A673 (cell line): ENCODE measurements around the gene TRDN. TPM values are rescaled to one million over a fixed set of nuclear protein-coding genes. Genes with fewer than 3 reads are reported as not detected.

ENCODE experiments used
- BruUV-seq: library from RNA; stranded (reverse); fragments of 400-500 nt; replicated peaks from 2 replicates; lab custom pipeline; 2021; lab: Mats Ljungman, UMichigan
- CTCF ChIA-PET: fragments of 300-600 bp; sonication (Branson Sonifier 250); formaldehyde crosslinking; loops from one replicate; lab custom pipeline; 2022; ENCODE audit warnings: antibody characterized with exemption; lab: Charles Lee
- POLR2A ChIA-PET: fragments of 300-600 bp; sonication (Branson Sonifier 250); formaldehyde crosslinking; loops from one replicate; lab custom pipeline; 2022; ENCODE audit warnings: antibody characterized with exemption; ENCODE audit not compliant: low non-redundant PET; lab: Charles Lee
- DNase-seq: peaks from one replicate; pipeline ENCODE4 v3.0.0-alpha.2; 2015; ENCODE audit warnings: low spot score
- H3K27ac ChIP-seq: fragments of 200-600 bp; sonication (generic); 2 replicates; pipeline ENCODE4 v1.5.1; 2016; ENCODE audit warnings: mixed run types, low read depth, mild to moderate bottlenecking, mixed read lengths, antibody characterized with exemption, low read length; ENCODE audit not compliant: poor library complexity, severe bottlenecking
- H3K27me3 ChIP-seq: fragments of 200-600 bp; sonication (generic); replicated peaks from 2 replicates; pipeline ENCODE4 v1.6.1; 2017; ENCODE audit warnings: mixed run types, low read depth, mild to moderate bottlenecking, mixed read lengths, antibody characterized with exemption, low read length; ENCODE audit not compliant: insufficient read depth, poor library complexity
- H3K36me3 ChIP-seq: fragments of 200-600 bp; sonication (generic); 2 replicates; pipeline ENCODE4 v1.6.1; 2016; ENCODE audit warnings: mixed run types, mild to moderate bottlenecking, mixed read lengths, antibody characterized with exemption, low read length; ENCODE audit not compliant: insufficient read depth, poor library complexity, severe bottlenecking
- H3K4me1 ChIP-seq: fragments of 200-600 bp; sonication (generic); 2 replicates; pipeline ENCODE4 v1.6.1; 2017; ENCODE audit warnings: mixed run types, mild to moderate bottlenecking, mixed read lengths, antibody characterized with exemption, low read length; ENCODE audit not compliant: insufficient read depth, poor library complexity, severe bottlenecking
- H3K4me3 ChIP-seq: fragments of 200-600 bp; sonication (generic); 2 replicates; pipeline ENCODE4 v1.5.1; 2016; ENCODE audit warnings: low read depth, mixed run types, mild to moderate bottlenecking, mixed read lengths, low read length; ENCODE audit not compliant: poor library complexity, severe bottlenecking
- H3K9me3 ChIP-seq: fragments of 200-600 bp; sonication (generic); 2 replicates; pipeline ENCODE4 v1.6.1; 2016; ENCODE audit warnings: mixed run types, low read depth, mild to moderate bottlenecking, mixed read lengths, antibody characterized with exemption, low read length; ENCODE audit not compliant: poor library complexity, severe bottlenecking
- CTCF ChIP-seq: fragments of 300-800, 200-600 bp; sonication (generic); conservative IDR thresholded peaks from 2 replicates; pipeline ENCODE4 v1.5.1; 2017; ENCODE audit warnings: low read depth, mild to moderate bottlenecking, antibody characterized with exemption, low read length, moderate library complexity, mixed read lengths
- EZH2 ChIP-seq: fragments of 200-600 bp; sonication (generic); IDR thresholded peaks from 2 replicates; pipeline ENCODE4 v1.6.1; 2017; ENCODE audit warnings: borderline replicate concordance, low read depth, mild to moderate bottlenecking, mixed read lengths, antibody characterized with exemption, low read length; ENCODE audit not compliant: poor library complexity, severe bottlenecking
- intact Hi-C: fragments of 100-400 bp; cut with micrococcal nuclease; formaldehyde crosslinking; loops from one replicate; pipeline ENCODE4 v1.10.0; 2022; ENCODE audit not compliant: unreplicated experiment
- total RNA-seq: library from RNA; stranded (reverse); gene quantifications from 2 replicates; pipeline ENCODE4 v1.2.3, GENCODE V29; 2021

Gene TRDN
- total RNA-seq, 1 experiment from 2014 or later, result 3.8 TPM

GRCh38 chr6:123171341-123172115 lies 465.2 kb downstream of the TRDN start:
- no TSS peak for BruUV-seq
- POLR2A ChIA-PET, result no interaction called here

DNA sequence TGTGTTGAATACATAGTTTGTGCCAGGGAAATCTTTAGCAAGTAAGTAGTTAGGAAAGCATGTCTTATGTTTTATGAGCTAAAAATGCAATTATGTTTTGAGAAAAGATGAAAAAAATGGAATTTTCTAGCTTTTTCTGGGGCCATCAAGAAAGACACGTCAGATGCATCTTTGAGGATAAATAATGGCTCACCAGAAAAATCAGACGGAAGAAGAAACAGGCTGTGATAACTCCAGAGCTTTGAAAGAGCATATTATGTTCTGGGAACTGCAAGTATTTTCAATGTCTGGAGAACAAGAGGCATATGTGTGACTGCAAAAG lies 467.0 kb downstream of the TRDN start:
- H3K4me3 ChIP-seq, result no peak overlapping the region
- ChIA-PET POLR2A (no interaction called here), CTCF (no interaction called here)
- DNase-seq, result no peak
- H3K4me1 ChIP-seq, result no peaks in the 10 kb centered on the region
- H3K27ac ChIP-seq, result no peak overlapping the region
- intact Hi-C loops, result no loop called here
- H3K27me3 ChIP-seq, result no peaks in the 10 kb centered on the region
- no peak for TF ChIP-seq CTCF
- TF ChIP-seq EZH2, result no peak
- H3K9me3 ChIP-seq, result peaks cover 7% of the 10 kb centered on the region
- no peaks in the 10 kb centered on the region for H3K36me3 ChIP-seq
- no TSS peak for BruUV-seq

More at GRCh38 chr6:123171341-123172115, 465.2 kb downstream of the TRDN start:
- TF ChIP-seq CTCF, result no peak
- TF ChIP-seq EZH2, result no peak
- H3K4me1 ChIP-seq, result no peaks in the 10 kb centered on the region
- no peak for DNase-seq
- no peaks in the 10 kb centered on the region for H3K36me3 ChIP-seq
- intact Hi-C loops, result no loop called here
- H3K27ac ChIP-seq, result no peak overlapping the region
- CTCF ChIA-PET, result no interaction called here
- no peaks in the 10 kb centered on the region for H3K9me3 ChIP-seq
- no peaks in the 10 kb centered on the region for H3K27me3 ChIP-seq
- H3K4me3 ChIP-seq, result no peak overlapping the region

DNA sequence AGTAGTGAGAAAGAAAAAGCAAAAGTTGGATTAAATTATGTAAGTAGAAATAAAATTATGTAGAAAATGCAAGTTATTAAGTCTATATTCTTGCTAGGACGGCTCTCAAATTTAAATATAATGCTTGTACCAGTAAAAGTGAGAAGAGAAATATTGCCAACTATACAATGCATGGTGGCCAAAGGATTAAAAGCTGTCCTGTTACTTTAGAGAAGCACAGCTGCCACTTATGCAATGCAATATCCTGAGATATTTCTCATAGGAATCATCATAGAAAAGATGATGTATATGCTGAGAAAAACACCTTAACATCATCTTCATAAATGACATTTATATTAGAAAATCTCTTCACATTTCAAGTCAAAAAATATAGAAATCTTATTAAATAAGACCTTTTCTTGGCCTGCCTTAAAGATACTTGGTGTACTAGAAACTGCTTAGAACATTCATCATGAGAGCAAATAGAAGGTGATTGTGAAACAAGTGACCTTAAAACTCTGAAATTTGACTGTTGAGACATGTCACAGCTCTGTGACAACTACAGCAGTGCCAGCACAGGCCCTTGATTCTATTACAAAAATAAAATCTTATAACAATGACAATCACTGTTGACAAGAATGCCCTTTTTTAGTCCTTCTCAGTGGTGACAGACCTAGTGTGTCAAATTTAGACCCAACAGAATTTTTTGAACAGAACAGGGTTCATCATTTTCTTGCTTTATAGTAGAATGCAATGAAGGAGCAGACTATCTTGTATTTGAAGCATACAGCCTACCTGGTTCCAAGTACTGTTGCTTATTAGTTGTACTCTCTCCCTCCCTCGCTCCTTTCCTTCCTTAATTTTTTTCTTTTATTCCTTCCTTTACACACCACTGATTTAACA lies 467.6 kb downstream of the TRDN start:
- H3K27ac ChIP-seq, result no peak overlapping the region
- CTCF ChIA-PET, result no interaction called here
- intact Hi-C loops, result no loop called here
- no peak for TF ChIP-seq EZH2
- TF ChIP-seq CTCF, result no peak
- H3K27me3 ChIP-seq, result no peaks in the 10 kb centered on the region
- H3K36me3 ChIP-seq, result no peaks in the 10 kb centered on the region
- no peak for DNase-seq
- H3K4me1 ChIP-seq, result no peaks in the 10 kb centered on the region
- no TSS peak for BruUV-seq
- POLR2A ChIA-PET, result no interaction called here
- peaks cover 7% of the 10 kb centered on the region for H3K9me3 ChIP-seq
- H3K4me3 ChIP-seq, result no peak overlapping the region
